Endothelial cell of umbilical vein (primary cell): ENCODE data around the gene HNRNPA2B1.

Experiments
- EZH2 ChIP-seq: IDR thresholded peaks from 2 replicates; pipeline ENCODE4 v1.6.1; 2012; ENCODE audit warnings: borderline replicate concordance, low read depth, mild to moderate bottlenecking, moderate library complexity, low read length, inconsistent platforms; ENCODE audit not compliant: severe bottlenecking
- FOS ChIP-seq: IDR thresholded peaks from 2 replicates; pipeline ENCODE4 v1.6.1; 2011; ENCODE audit warnings: mild to moderate bottlenecking, low read length, moderate library complexity, borderline replicate concordance; ENCODE audit not compliant: insufficient read depth
- MYC ChIP-seq: IDR thresholded peaks from one replicate; pipeline ENCODE4 v1.6.1; 2011; ENCODE audit warnings: mild to moderate bottlenecking, low read depth, low read length
- POLR2A ChIP-seq: IDR thresholded peaks from 2 replicates; pipeline ENCODE4 v1.6.1; 2012; ENCODE audit warnings: low read depth, mild to moderate bottlenecking, control low read depth, low read length
- POLR2AphosphoS5 ChIP-seq: IDR thresholded peaks from 2 replicates; pipeline ENCODE4 v1.6.1; 2012; ENCODE audit warnings: low read depth, mild to moderate bottlenecking, control low read depth, low read length, moderate library complexity; ENCODE audit not compliant: insufficient read depth
- TF ChIP-seq, protein P1 (sequence below), 2 donors: IDR thresholded peaks; 1 replicate in 1 of 2; 2 replicates in 1 of 2; pipeline ENCODE4 v1.5.1; 2011; ENCODE audit warnings: low read length in 2 of 2, mild to moderate bottlenecking in 2 of 2, moderate library complexity in 2 of 2, control low read depth in 1 of 2, inconsistent platforms in 1 of 2, low read depth in 1 of 2; ENCODE audit not compliant: insufficient read depth in 1 of 2; ENCODE audit errors: extremely low read depth in 1 of 2
- TF ChIP-seq, protein P2 (sequence below): IDR thresholded peaks from 2 replicates; pipeline ENCODE4 v1.6.1; 2011; ENCODE audit not compliant: insufficient read depth, insufficient read length

DNA sequence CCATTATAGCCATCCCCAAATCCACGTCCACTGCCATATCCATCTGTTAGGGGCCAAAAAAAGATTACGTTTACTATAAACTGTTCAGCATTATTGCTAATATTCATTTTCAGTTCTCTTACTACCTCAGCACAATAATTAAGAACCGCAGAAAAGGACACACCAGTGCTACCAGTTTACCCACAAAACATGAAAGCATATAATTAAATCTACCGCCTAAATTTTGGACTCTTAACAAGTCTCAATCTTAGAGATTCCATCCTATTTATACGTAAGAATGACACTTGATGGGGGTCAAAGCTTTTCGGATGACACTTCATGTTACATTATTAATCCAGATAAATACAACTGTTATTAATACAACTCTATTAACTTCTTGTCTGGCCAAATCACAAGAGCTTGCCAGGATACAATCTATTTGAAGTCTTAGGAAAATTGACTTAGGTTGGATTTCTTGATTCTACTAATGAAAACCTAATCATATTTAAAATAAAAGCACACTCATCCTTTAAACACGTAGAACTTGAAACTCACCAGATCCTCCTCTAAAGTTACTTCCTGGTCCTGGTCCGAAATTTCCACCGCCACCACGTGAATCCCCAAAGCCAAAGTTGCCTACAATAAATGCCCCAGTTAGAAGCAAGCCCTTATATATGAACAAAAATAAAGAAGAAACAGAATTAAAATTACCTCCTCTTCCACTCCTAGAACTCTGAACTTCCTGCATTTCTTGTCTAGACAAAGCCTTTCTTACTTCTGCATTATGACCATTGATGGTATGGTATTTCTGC lies 4.5 kb downstream of the HNRNPA2B1 start:
- TF ChIP-seq, protein P1, sequence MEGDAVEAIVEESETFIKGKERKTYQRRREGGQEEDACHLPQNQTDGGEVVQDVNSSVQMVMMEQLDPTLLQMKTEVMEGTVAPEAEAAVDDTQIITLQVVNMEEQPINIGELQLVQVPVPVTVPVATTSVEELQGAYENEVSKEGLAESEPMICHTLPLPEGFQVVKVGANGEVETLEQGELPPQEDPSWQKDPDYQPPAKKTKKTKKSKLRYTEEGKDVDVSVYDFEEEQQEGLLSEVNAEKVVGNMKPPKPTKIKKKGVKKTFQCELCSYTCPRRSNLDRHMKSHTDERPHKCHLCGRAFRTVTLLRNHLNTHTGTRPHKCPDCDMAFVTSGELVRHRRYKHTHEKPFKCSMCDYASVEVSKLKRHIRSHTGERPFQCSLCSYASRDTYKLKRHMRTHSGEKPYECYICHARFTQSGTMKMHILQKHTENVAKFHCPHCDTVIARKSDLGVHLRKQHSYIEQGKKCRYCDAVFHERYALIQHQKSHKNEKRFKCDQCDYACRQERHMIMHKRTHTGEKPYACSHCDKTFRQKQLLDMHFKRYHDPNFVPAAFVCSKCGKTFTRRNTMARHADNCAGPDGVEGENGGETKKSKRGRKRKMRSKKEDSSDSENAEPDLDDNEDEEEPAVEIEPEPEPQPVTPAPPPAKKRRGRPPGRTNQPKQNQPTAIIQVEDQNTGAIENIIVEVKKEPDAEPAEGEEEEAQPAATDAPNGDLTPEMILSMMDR (IDR thresholded peaks at IDR 0.05; ENCODE audit: extremely low read depth in 1 of 2, insufficient read depth in 1 of 2, low read depth in 1 of 2, low read length in 2 of 2), result no peak
- no peak for TF ChIP-seq POLR2AphosphoS5
- no peak for TF ChIP-seq EZH2
- no peak for TF ChIP-seq POLR2A
- TF ChIP-seq FOS, result no peak
- TF ChIP-seq, protein P2, sequence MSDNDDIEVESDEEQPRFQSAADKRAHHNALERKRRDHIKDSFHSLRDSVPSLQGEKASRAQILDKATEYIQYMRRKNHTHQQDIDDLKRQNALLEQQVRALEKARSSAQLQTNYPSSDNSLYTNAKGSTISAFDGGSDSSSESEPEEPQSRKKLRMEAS, result no peak
- no peak for TF ChIP-seq MYC
